ENCODE results near the gene ATPAF1. TPM values are rescaled to one million over a fixed set of nuclear protein-coding genes. Genes with fewer than 3 reads are reported as not detected.

ATPAF1 gene
- total and polyA plus RNA-seq, 2 donors from 2014 or later, result 36.4 to 127 TPM

DNA sequence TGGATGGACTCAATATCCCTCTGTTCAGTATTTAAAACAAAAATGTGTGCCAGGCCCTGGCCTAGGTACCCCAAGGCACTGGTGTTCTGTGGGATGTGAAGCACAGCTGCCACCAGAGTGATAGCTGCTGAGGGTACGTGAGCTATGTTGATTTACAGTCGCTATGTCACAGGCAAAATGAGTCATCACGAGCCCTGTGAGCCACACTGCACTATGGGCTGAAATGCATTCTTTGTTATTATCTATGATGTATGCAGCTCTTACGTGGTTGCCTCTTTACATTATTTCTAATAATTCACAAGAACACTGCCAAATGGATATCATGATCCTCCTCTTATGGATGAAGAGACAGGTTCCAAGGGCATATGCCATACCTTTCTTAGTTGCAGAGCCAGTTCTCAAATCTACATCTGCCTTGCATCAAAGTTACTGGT, 5.6 kb upstream of the ATPAF1 start:
- peaks cover 0 to 13% (median 12%) of the 10 kb centered on the region in 3 donors for H3K36me3 ChIP-seq (ENCODE audit: control insufficient read depth in 2 of 3, insufficient read depth in 3 of 3, low read length in 3 of 3)
- FAIRE-seq, result no peak

GRCh38 chr1:46672696-46673095, 4.5 kb upstream of the ATPAF1 start:
- Histone ChIP-seq H3K4me1 (ENCODE audit: control insufficient read depth in 2 of 3, insufficient read depth in 2 of 3, low read depth in 1 of 3, low read length in 3 of 3) (no peaks in the 10 kb centered on the region), H3K27ac (ENCODE audit: low read depth in 2 of 2, low read length in 2 of 2) (no peak overlapping the region), H3K27me3 (ENCODE audit: control insufficient read depth, insufficient read depth, low read length) (no peaks in the 10 kb centered on the region), H3K9me3 (ENCODE audit: control insufficient read depth in 2 of 3, insufficient read depth in 1 of 3, low read length in 3 of 3) (no peaks in the 10 kb centered on the region), H3K4me3 (ENCODE audit: low read length in 3 of 3) (no peak overlapping the region), H3K36me3 (ENCODE audit: control insufficient read depth in 2 of 3, insufficient read depth in 3 of 3, low read length in 3 of 3) (peaks cover 0 to 11% (median 6%) of the 10 kb centered on the region in 3 donors), H3K9ac (ENCODE audit: low read length in 3 of 3) (no peak overlapping the region)
- no peak for TF ChIP-seq CTCF (IDR thresholded peaks at IDR 0.05; ENCODE audit: borderline replicate concordance, extremely low read depth, insufficient read depth)
- FAIRE-seq (no peak), DNase-seq (no peak)
- intact Hi-C loops (cut with DNase I), result no loop called here

More for the DNA sequence above, 5.6 kb upstream of the ATPAF1 start:
- TF ChIP-seq CTCF (IDR thresholded peaks at IDR 0.05; ENCODE audit: borderline replicate concordance, extremely low read depth, insufficient read depth), result no peak
- Histone ChIP-seq H3K4me3 (ENCODE audit: low read length in 3 of 3) (no peak overlapping the region), H3K4me1 (ENCODE audit: control insufficient read depth in 2 of 3, insufficient read depth in 2 of 3, low read depth in 1 of 3, low read length in 3 of 3) (no peaks in the 10 kb centered on the region), H3K9ac (ENCODE audit: low read length in 3 of 3) (no peak overlapping the region), H3K27ac (ENCODE audit: low read depth in 2 of 2, low read length in 2 of 2) (no peak overlapping the region), H3K27me3 (ENCODE audit: control insufficient read depth, insufficient read depth, low read length) (no peaks in the 10 kb centered on the region), H3K9me3 (ENCODE audit: control insufficient read depth in 2 of 3, insufficient read depth in 1 of 3, low read length in 3 of 3) (no peaks in the 10 kb centered on the region)
- no peak for DNase-seq
- intact Hi-C loops (cut with DNase I), result no loop called here

DNA sequence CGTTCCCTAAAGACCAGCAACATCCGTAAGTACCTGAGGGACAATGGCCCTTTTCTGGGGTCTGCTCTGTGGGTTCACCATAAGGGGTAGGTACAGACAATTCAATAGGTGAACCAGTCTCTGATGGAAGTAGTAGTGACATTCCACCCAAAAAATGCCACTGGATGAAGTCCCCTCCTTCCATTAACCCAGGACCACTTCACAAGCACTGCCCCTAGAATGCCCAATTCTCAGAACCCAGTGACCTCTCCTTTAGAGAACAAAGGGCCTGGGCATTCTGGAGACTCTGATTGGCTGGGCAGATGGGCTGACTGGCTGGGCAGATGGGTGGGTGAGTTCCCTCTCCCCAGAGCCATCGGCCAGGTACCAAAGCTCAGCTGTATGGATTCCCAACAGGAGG, 3.4 kb upstream of the ATPAF1 start, which contains the start of gene TEX38:
Gene TEX38, plus strand, starts transcription at position 301 of the 400 bp plus-strand sequence. Its CDS starts 81 bp downstream, at position 382.
- H3K9ac ChIP-seq (ENCODE audit: low read length in 3 of 3), result no peak within 1 kb of the TSS
- H3K4me1 ChIP-seq (ENCODE audit: control insufficient read depth in 2 of 3, insufficient read depth in 2 of 3, low read depth in 1 of 3, low read length in 3 of 3), result peaks cover 3 to 9% (median 7%) of the 10 kb centered on the region in 3 donors
- FAIRE-seq (no peak), DNase-seq (no peak)
- intact Hi-C loops (cut with DNase I), result no loop called here
- TF ChIP-seq CTCF (IDR thresholded peaks at IDR 0.05; ENCODE audit: borderline replicate concordance, extremely low read depth, insufficient read depth), result no peak
- no peaks in the 10 kb centered on the region for H3K9me3 ChIP-seq (ENCODE audit: control insufficient read depth in 2 of 3, insufficient read depth in 1 of 3, low read length in 3 of 3)
- peaks cover 0 to 9% (median 3%) of the 10 kb centered on the region in 3 donors for H3K36me3 ChIP-seq (ENCODE audit: control insufficient read depth in 2 of 3, insufficient read depth in 3 of 3, low read length in 3 of 3)
- no peak within 1 kb of the TSS for H3K27ac ChIP-seq (ENCODE audit: low read depth in 2 of 2, low read length in 2 of 2)
- no peaks in the 10 kb centered on the region for H3K27me3 ChIP-seq (ENCODE audit: control insufficient read depth, insufficient read depth, low read length)
- no peak within 1 kb of the TSS for H3K4me3 ChIP-seq (ENCODE audit: low read length in 3 of 3)

- intact Hi-C loops (cut with DNase I), result no loop called here
- no peak for FAIRE-seq
- H3K27me3 ChIP-seq (ENCODE audit: control insufficient read depth, insufficient read depth, low read length), result no peaks in the 10 kb centered on the region
- no peak for DNase-seq
- H3K9me3 ChIP-seq (ENCODE audit: control insufficient read depth in 2 of 3, insufficient read depth in 1 of 3, low read length in 3 of 3), result no peaks in the 10 kb centered on the region
- H3K9ac ChIP-seq (ENCODE audit: low read length in 3 of 3), result no peak overlapping the region
- H3K4me3 ChIP-seq (ENCODE audit: low read length in 3 of 3), result no peak overlapping the region
- H3K4me1 ChIP-seq (ENCODE audit: control insufficient read depth in 2 of 3, insufficient read depth in 2 of 3, low read depth in 1 of 3, low read length in 3 of 3), result peaks cover 3 to 10% (median 7%) of the 10 kb centered on the region in 3 donors
- H3K36me3 ChIP-seq (ENCODE audit: control insufficient read depth in 2 of 3, insufficient read depth in 3 of 3, low read length in 3 of 3), result peaks cover 0 to 7% (median under 1%) of the 10 kb centered on the region in 3 donors
- H3K27ac ChIP-seq (ENCODE audit: low read depth in 2 of 2, low read length in 2 of 2), result no peak overlapping the region
- TF ChIP-seq CTCF (IDR thresholded peaks at IDR 0.05; ENCODE audit: borderline replicate concordance, extremely low read depth, insufficient read depth), result no peak
Measured at GRCh38 chr1:46670134-46670533, 2.0 kb upstream of the ATPAF1 start.

All from kidney (tissue), 14 donors.